GM19035 (cell line): Measurements from ENCODE around the gene GFY.

Experiments used
- ATAC-seq: cut with Tn5 transposase; IDR thresholded peaks from one replicate; pipeline ENCODE4 v1.9.1; 2021; ENCODE audit not compliant: unreplicated experiment

Gene GFY

GRCh38 chr19:49428547-49429451 lies 3.6 kb downstream of the GFY start:
- no peak for ATAC-seq

- no peak for ATAC-seq
These were observed 5.0 kb downstream of the GFY start for GRCh38 chr19:49430172-49430677.

- ATAC-seq: no peak
These were observed 5.6 kb downstream of the GFY start for GRCh38 chr19:49430678-49431329.

- ATAC-seq: no peak
These were observed 6.2 kb downstream of the GFY start for GRCh38 chr19:49431330-49431749.

- ATAC-seq: no peak
These were observed 7.2 kb downstream of the GFY start for GRCh38 chr19:49432141-49433073.

- no peak for ATAC-seq
These were observed 8.2 kb downstream of the GFY start for GRCh38 chr19:49433240-49433901.

- ATAC-seq: no peak
These were observed 9.9 kb downstream of the GFY start for GRCh38 chr19:49434907-49435583.

- no peak for ATAC-seq
These were observed 10.5 kb downstream of the GFY start for GRCh38 chr19:49435670-49436069.

GRCh38 chr19:49436381-49437017 lies 11.3 kb downstream of the GFY start:
- no peak for ATAC-seq

- no peak for ATAC-seq
These were observed 12.0 kb downstream of the GFY start for GRCh38 chr19:49437231-49437630.

GRCh38 chr19:49438261-49438660 lies 13.1 kb downstream of the GFY start:
- ATAC-seq: no peak

GRCh38 chr19:49439836-49440235 lies 14.6 kb downstream of the GFY start:
- no peak for ATAC-seq

GRCh38 chr19:49440439-49441209 lies 15.4 kb downstream of the GFY start:
- ATAC-seq: no peak

GRCh38 chr19:49441210-49441959 lies 16.2 kb downstream of the GFY start, which contains the start of gene SLC17A7:
Gene SLC17A7, minus strand, starts transcription at chr19:49441527. Its CDS starts 148 bp downstream, at chr19:49441379.
- no peak for ATAC-seq

GRCh38 chr19:49441960-49442350 lies 16.8 kb downstream of the GFY start:
- no peak for ATAC-seq

GRCh38 chr19:49442354-49442753 lies 17.2 kb downstream of the GFY start:
- ATAC-seq: no peak

GRCh38 chr19:49442771-49443365 lies 17.7 kb downstream of the GFY start:
- ATAC-seq: peak; percentile 19
